HG02973 (cell line): ENCODE measurements around the gene MARCHF6.
"Not testable (repeated sequence)": the region's sequence is repeated elsewhere in the genome, so short reads cannot be mapped to it uniquely, and the experiment has no call there.

ENCODE experiments used
- ATAC-seq: cut with Tn5 transposase; IDR thresholded peaks from one replicate; pipeline ENCODE4 v1.9.1; 2021; ENCODE audit warnings: moderate library complexity; ENCODE audit not compliant: unreplicated experiment

Gene MARCHF6

DNA sequence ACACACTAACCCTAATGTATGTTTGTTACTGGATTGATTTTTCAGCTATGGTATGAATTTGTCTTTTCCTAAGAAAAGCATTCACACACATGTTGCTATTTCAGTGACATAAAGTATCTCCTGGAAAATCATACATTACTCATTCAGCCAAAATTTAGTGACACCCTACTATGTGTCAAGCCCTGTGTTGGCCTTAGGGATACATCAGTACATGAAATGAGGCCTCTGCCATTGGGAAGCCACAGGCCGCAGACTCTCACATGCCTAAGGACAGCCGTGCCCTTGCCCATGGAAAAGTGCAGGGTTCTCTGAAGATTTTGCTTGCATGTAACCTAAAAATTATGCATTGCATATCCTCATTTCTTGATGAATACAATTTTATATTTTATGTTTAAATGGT is 5.2 kb upstream of the MARCHF6 start:
- ATAC-seq = no peak

DNA sequence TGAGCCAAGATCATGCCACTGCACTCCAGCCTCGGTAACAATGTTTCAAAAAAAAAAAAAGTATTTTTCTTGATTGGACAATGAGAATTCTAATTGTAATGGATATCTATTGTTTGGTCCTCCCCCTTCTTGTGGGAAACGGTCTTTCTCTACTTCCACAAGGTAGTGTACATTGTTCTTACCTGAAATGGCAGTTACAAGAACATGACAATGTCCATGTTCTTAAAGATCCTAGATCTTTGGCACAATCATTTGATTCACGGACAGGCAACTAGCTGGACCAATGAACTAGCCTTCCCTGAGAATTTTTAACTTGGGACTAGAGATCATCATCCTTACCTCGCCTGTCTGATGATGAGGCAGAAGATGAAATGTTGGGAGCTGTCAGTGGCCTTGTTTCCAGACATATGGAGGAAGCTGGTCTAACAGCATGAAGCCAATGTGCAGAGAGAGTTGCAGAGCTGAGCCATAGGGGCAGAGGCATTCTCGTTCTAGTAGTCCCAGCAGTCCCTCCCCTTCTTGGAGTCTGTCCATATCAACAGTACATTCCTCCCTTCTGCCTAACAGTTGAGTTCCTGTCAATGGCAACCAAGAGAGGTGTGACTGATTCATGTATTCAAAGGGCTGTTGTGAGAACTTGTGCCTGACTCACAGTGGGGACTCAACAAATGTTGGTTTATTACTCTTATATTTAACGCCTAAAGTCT is 2.1 kb upstream of the MARCHF6 start:
- no peak for ATAC-seq

DNA sequence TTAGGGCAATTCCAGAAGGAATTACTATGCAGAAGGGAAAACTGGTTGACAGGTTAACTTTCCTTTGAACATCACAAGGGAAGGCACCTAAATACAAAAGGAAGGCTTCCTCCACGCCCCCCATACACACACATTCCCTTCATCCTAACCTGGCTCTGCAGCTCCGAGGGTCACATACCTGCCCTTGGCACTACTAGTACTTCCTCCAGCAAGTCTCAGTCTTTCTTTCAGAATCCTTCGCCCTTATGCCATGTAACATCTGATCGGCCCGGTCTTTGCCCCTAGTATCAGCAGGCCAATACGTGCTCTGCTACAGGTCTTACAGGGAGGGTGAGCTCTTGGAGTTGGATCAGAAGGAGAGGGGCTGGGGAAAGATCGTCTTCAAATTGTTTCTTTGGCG is 1.6 kb upstream of the MARCHF6 start:
- no peak for ATAC-seq

DNA sequence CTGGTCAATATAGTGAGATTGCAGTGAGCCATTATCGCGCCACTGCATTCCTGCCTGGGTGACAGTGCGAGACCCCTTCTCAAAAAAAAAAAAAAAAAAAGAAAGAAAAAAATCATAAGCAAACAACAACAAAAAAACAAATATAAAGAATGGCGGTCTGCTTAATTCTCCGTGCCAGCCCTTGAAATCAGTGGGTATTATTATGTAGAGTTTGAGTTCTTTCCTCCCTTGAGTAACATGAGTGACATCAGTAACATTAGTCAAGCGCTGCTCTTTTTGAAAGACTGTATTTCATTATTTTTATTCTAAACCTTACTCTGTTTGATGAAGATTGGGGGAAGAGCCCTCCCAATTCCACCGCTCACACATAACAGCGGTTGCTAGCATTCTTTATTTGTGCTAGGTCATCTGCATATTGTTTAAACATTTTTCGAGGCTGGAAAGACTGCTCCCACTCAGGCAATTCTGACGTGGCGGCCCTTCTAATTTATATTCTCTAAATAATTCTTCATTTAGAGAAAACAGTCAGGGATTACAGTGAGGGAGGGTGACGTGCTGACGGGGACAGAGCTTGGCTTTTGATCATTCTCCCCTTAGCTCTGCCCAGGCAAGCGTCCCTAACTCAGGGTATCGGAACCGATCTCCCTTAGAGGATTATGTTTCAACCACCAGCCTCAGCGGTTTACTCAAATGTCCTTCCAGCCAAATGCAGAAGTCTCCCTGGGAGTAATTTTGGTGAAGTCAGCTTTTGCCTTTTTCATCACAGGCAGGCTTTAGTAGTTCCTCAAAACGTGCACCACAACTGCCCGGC is 860 bp upstream of the MARCHF6 start:
- peak; percentile 8 for ATAC-seq

DNA sequence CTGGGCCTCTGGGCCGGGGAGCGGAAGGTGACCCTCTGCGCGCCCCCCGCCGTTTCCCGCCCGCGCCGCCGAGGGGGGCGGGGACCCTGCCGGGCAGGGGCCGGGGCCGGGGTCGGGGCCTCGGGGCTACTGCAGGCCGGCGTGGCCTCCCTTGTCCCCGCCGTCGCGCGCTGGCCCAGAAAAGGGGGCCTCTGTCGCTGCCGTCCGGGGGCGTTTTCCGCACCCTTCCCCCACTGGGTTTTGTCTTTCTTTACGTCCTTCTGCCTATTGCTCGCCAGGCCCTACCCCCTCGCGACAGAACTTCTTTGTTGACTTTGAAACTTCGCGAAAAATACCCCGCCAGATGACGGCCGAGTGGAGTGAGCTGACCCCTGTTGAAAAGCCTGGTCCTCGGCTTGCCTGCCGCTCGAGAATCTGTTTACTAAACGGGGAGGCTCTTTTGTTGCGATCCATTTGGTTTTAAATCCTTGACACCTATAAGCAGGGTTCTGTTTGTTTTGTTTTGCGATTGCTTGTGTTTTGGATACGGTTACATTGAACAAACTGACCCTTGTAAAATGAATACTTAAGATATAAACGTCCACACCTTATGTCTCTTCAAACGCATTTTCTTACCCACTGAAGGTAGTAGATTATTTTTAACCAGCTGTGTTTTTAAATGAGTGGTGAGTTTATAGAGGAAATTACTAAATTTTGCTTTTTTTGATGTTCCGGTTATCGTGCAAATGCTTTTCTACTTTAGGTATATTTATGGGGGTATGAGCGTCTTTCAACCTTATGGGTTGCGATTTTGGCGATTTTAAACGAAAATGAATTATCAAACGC is 765 bp downstream of the MARCHF6 start:
- peak; percentile 10 for ATAC-seq

DNA sequence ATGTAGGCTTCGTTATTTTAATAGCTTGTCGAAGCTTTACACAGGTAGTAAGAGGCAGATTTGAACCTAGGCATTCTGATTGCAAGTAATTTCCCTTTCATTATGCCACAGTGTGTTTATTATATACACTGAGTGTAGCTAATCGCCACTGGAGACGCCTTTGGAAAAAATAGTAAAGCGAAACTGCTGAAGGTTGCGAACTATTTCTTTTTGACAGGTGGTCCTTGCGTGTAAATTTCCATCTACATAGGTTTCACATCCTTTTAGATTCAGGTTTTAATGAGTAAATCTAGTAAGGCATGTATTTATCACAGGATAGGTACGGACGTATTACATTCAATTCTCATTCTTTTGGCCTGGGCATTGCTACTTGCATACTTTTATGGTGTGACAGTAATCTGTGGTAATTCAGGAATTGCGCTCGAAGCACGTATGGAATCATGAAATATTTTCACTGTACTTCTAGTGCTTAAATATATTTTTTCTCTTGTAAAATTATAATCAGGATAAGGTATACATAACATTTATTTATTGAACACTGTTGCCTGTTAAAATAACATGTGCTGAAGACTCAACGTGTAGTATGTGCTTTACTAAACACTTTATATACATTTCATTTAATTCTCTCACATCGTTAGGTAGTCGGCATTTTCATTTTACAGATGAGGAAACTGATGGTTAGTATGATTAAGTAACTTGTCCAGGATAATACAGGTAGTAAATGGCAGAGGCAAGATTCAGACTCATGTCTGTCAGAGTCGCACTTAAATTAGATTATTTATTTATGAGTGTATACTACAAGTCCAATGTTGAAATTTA is 1.8 kb downstream of the MARCHF6 start:
- peak; percentile 22 for ATAC-seq

DNA sequence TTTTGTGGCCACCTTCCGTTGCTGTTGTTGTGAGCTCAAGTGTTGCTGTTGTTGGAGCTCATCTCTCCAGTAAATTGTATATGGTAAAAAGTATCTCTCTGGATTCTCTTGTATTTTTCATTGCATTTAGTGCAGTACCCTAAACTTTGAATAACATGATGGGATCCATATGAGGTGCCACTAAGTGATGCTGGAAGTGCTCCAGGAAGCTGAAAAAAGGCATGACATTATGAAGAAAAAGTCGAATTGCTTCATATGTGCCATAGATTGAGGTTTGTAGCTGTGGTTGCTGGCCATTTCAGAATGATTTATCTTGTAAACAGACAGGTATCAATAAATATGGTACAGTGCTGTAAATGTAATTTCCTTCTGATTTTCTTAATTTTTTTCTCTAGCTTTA is 5.5 kb downstream of the MARCHF6 start:
- no peak for ATAC-seq

DNA sequence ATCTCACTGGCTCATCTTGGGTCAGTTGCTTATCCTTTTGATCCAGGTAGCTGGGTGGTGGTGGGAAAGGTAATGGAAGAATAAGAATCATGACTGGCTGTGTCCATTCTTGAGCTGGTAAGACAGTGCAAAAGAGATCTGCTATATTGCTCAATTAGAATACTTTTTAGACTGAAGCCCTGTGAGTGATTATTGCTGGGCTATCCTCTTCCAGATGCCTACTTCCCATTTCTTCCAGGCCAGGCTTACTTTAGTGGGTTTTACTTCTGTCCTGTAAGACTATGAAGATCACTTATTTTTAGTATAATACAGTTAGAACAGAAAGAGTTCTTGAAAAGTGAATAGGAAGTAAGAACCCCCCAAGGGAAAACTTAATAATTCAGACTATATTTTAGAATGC is 7.2 kb downstream of the MARCHF6 start:
- no peak for ATAC-seq

DNA sequence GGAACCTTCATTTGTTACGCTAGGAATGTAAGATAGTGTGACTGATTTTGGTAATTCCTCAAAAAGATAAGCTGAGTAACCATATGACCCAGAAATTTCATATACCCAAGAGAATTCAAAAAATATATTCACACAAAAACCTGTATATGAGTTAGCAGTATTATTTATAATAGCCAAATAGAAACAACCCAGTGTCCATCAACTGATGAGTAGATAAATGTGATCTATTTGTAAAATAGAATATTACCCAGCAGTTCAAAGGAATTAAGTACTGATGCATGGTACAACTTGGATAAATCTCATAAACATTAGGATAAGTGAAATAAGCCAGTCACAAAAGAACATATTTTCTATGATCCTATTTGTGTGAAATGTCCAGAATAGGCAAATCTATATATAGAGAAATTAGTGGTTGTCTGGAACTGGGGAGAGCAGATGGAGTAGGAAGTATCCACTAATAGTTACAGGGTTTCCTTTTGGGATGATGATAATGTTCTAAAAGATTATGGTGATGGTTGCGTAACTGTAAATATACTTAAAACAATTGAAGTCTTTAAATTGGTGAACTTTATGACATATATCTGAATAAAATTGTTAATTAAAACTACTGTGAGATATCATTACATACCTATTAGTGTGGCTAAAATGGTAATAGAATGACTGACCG is 10.2 kb downstream of the MARCHF6 start:
- no peak for ATAC-seq

DNA sequence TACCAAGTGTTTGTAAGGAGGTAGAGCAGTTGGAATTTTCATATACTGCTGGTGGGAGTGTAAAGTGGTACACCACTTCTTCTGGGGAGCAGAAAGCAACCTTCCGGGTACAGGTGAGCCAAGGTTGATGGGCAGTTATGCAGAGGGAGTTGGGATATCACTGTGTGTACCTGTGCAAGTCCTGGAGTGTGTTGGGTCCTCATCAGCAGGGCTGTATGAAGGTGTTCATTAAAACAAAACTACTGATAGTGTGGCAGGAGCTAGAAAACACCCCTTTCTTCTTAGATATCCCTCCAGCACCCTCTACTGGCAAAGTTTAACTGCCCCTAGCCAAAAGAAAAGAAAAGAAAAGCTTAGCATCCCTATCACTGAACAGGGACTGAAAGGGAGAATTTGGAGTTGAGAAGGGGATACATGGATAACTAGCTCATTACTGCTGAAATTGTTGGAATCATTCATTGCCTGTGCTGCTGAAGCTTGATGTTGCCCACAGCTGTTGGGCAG is 10.7 kb downstream of the MARCHF6 start:
- ATAC-seq = no peak

DNA sequence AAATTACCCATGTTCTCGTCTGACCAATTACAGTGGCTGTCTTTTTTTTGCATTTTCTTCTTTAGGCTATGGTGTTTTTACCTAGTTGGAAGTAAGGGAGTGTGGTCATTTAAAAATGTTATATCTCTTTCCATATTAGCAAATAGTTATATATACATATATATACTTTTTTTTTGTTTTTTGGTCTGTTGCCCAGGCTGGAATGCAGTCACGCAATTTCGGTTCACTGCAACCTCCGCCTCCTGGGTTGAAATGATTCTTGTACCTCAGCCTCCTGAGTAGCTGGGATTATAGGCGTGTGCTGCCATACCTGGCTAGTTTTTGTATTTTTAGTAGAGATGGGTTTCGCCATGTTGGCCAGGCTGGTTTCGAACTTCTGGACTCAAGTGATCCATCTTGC is 12.3 kb downstream of the MARCHF6 start:
- no peak for ATAC-seq

DNA sequence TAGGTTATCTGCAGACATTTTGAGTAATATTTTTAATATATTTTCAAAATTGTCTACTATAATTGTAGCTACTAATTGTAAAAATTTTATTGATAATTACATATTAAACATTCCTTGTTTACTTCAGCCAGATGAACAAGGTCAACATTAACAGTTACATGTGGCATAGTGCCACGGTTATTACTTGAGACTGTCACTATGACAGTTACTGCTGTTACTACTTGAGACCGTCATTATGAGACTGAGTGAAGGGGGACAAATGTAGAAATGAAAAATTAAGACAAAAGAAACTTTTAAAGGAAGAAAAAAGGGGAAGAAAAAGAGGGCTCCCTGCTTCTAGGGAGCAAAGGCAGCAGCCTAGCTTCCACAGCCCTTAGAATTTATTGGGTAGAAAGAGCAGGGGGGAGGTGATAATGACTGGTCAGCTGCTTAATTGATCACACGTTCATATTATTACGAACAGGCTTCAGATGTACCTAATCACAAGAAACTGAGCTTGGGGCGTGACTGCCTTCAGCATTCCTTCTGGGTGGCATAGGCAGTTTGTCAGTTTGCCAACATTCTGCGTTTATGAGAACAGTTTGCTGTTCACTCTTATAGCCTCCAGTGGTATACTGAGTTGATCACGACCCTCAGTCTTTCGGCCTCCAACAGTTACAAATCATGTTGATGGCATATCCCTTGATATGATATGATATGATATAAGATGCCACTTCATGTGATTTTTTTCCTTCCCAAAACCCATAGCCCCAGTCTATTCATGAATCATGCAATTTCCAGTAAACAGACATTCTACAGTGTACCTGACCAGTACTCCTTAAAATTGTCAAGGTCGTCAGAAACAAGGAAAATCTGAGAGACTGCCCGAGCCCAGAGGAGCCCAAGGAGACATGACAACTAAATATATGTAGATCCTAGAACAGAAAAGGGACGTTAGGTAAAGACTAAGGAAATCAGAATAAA is 13.1 kb downstream of the MARCHF6 start:
- ATAC-seq = no peak

DNA sequence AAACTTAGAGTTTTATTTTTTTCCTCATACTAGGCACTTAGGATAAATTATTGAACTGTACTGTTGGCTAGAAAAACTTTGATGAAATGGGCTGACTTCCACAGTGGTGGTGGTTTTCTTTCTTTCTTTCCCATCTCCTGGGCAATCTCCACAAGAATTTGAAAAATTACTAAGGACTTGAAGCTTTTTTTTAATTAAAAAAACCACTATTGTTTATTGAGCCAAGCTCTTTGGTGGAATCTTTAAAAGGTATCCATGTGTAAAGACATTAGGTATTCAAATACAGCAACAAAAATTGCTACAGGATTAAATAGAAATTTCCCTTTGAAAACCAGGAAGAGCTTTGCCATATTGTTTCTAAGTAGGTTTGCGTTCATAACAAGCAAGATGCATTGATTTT is 14.1 kb downstream of the MARCHF6 start:
- no peak for ATAC-seq

DNA sequence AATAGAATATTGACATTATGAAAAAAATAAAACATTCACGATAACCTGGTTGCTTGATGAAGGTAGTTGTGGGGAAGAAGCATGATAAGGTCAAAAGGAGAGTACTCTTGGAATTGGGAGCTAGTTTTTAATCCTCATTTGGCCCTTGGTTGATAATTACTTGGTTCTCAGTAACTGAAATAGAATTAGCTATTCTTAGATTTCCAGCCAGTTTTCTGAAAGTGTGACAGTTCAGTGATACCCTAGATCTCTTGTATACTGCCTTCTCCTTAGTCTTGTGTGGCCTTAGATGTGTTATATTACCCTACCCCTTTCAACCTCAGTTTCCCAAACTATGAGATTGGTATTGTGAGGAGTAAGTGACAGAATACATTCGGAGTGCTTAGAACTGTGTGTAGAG is 17.4 kb downstream of the MARCHF6 start:
- no peak for ATAC-seq

DNA sequence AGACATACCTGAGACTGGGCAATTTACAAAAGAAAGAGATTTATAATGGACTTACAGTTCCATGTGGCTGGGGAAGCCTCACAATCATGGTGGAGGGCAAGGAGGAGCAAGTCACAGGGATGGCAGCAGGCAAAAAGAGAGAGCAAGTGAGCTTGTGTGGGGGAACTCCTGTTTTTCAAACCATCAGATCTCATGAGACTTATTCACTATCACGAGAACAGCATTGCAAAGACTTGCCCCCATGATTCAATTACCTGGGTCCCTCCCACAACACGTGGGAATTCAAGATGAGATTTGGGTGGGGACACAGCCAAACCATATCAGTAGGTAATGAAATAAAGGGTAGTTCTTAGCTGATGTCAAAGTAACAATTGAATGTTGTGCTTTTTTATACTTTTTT is 17.9 kb downstream of the MARCHF6 start:
- ATAC-seq = not testable (repeated sequence)

DNA sequence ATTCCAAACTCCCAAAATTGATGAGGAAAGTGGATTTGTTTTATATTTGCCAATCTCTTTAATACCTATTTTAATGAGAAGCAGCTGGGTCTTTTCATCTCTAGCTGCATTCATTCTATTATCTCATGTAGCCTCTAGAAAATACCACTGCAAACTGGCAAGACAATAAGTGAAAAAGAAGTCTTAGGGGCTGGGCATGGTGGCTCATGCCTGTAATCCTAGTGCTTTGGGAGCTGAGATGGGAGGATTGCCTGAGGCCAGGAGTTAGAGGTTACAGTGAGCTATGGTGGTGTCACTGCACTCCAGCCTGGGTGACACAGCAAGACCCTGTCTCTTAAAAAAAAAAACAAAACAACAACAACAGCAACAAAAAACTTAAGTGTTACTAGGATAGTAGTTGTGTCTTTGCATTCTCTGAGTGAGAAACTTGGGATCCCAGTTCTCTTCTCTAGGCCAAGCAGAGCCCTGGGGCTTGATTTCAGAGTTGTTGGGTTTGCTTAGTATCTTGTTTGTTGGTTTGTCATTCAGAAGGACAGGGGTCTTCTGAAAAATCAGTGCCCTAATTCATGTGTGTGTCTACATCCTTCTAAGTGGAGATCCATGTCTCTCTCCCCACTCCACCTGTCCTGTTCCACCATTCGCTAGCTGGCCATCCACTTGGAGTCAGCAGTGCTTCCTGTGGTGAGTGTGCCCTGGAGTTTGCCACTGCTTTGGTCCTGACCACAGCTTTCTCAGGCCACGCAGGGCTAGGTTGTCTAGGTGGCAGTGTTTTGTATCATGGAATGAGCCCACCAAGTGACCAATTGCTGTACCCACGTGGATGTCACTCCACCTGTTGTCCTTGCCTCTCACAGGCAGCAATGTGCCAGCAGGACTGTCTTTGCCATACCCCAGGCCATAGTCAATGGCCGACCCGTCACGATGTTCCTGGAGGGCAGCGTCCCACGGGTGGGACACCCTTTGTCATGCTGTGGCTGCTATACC is 19.5 kb downstream of the MARCHF6 start:
- no peak for ATAC-seq
